Thyroid gland (tissue), 4 donors: Measurements from ENCODE around the gene PHACTR1. TPM values are rescaled to one million over a fixed set of nuclear protein-coding genes. Genes with fewer than 3 reads are reported as not detected.

Experiments used
- DNase-seq, 2 donors: peaks; one replicate each; pipeline ENCODE4 v3.0.0-alpha.2; 2019
- H3K27ac ChIP-seq, 3 donors: fragments of 200-600 bp; sonication (generic); 1 replicate in 2 of 3; 2 replicates in 1 of 3; pipeline ENCODE4 v1.5.1; 2016 to 2019; ENCODE audit warnings: mild to moderate bottlenecking in 1 of 3, moderate library complexity in 1 of 3
- H3K27me3 ChIP-seq: fragments of 200-600 bp; sonication (generic); one replicate; pipeline ENCODE4 v1.5.1; 2019
- H3K36me3 ChIP-seq, 2 donors: fragments of 200-600 bp; sonication (generic); one replicate each; pipeline ENCODE4 v1.5.1; 2016 to 2019
- H3K4me1 ChIP-seq, 2 donors: fragments of 200-600 bp; sonication (generic); one replicate each; pipeline ENCODE4 v1.5.1; 2017 to 2019
- H3K4me3 ChIP-seq, 3 donors: fragments of 200-600 bp; sonication (generic); replicated peaks in 1 of 3; 1 replicate in 2 of 3; 2 replicates in 1 of 3; pipeline ENCODE4 v1.5.1; 2016; ENCODE audit warnings: mild to moderate bottlenecking in 1 of 3
- H3K9me3 ChIP-seq: fragments of 200-600 bp; sonication (generic); one replicate; pipeline ENCODE4 v1.5.1; 2017
- CTCF ChIP-seq, 6 experiments: fragments of 200-600 bp in 3 of 6; fragments of 450-650 bp in 3 of 6; sonication (generic) in 3 of 6; IDR thresholded peaks; one replicate each; pipeline ENCODE4 v1.5.1; 2016 to 2019; ENCODE audit warnings: antibody characterized with exemption in 6 of 6, mild to moderate bottlenecking in 2 of 6, inconsistent platforms in 1 of 6, moderate library complexity in 1 of 6
- POLR2A ChIP-seq, 2 donors: fragments of 450-650 bp; IDR thresholded peaks; one replicate each; pipeline ENCODE4 v1.6.1; 2017; ENCODE audit warnings: antibody characterized with exemption in 2 of 2, mild to moderate bottlenecking in 2 of 2, moderate library complexity in 1 of 2
- WGBS, 2 donors: methylation state at CpG; one replicate each; pipeline ENCODE4 v1.1.5; 2017; 5-methylcytosine and 5-hydroxymethylcytosine counted together
- intact Hi-C: fragments of 100-400 bp; cut with DNase I; formaldehyde crosslinking; loops from one replicate; pipeline ENCODE4 v1.15.1; 2023
- total RNA-seq, 4 donors: library from RNA; depleted of rRNA; stranded (reverse); fragments of >200 nt; gene quantifications; one replicate each; pipeline ENCODE4 v1.2.3, GENCODE V29; 2016

Gene PHACTR1
- total RNA-seq, 4 donors from 2014 or later: 2.9 to 8.6 (median 4.4) TPM

DNA sequence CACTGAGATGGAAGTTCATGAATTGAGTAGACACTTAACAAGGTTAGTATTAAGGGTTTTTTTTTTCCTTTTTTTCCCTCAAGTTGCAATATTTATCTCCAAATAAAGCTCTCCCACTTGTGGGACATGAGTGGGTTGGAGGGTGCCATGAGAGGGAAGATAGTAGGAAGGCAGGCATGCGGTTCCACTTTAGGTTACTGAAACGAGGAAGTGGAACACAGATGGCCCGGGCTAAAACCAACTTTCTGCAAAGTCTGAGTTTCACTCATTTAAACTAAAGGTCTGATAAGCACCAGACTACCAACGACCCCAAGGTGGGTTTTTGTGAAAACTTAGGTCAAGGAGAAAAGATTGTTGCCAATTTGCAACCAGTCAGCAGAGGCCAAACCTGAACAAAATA is 569.6 kb downstream of the PHACTR1 start:
- Histone ChIP-seq H3K27me3 (no peaks in the 10 kb centered on the region), H3K36me3 (peaks cover 0 to 4% of the 10 kb centered on the region in 2 donors), H3K27ac (no peak overlapping the region), H3K4me1 (peaks cover 0 to 4% of the 10 kb centered on the region in 2 donors), H3K9me3 (no peaks in the 10 kb centered on the region), H3K4me3 (no peak overlapping the region)
- DNase-seq: peak; percentile 14 to 40
- TF ChIP-seq POLR2A (IDR thresholded peaks at IDR 0.05) (no peak), CTCF (IDR thresholded peaks at IDR 0.05) (no peak)
- intact Hi-C loops: no loop called here
- 39 to 41% methylated on average over 4 of the region's 4 CpGs for WGBS, 2 donors

GRCh38 chr6:13287104-13287503 is 570.5 kb downstream of the PHACTR1 start:
- H3K4me3 ChIP-seq: no peak overlapping the region
- no peak overlapping the region for H3K27ac ChIP-seq
- H3K27me3 ChIP-seq: no peaks in the 10 kb centered on the region
- H3K9me3 ChIP-seq: no peaks in the 10 kb centered on the region
- TF ChIP-seq CTCF (IDR thresholded peaks at IDR 0.05): no peak
- no peak for TF ChIP-seq POLR2A (IDR thresholded peaks at IDR 0.05)
- WGBS, 2 donors: 95 to 97% methylated on average over 7 of the region's 7 CpGs
- H3K36me3 ChIP-seq: peaks cover 0 to 4% of the 10 kb centered on the region in 2 donors
- intact Hi-C loops: no loop called here
- peaks cover 0 to 4% of the 10 kb centered on the region in 2 donors for H3K4me1 ChIP-seq
- no peak for DNase-seq

GRCh38 chr6:13288481-13288880 is 571.9 kb downstream of the PHACTR1 start:
- H3K36me3 ChIP-seq: peaks cover 0 to 4% of the 10 kb centered on the region in 2 donors
- H3K9me3 ChIP-seq: no peaks in the 10 kb centered on the region
- no peak for DNase-seq
- intact Hi-C loops: no loop called here
- H3K4me1 ChIP-seq: peaks cover 0 to 4% of the 10 kb centered on the region in 2 donors
- H3K4me3 ChIP-seq: no peak overlapping the region
- WGBS, 2 donors: 74 to 84% methylated on average over 7 to 9 of the region's 9 CpGs
- no peaks in the 10 kb centered on the region for H3K27me3 ChIP-seq
- TF ChIP-seq POLR2A (IDR thresholded peaks at IDR 0.05) (no peak), CTCF (IDR thresholded peaks at IDR 0.05) (no peak)
- H3K27ac ChIP-seq: no peak overlapping the region

- DNase-seq: no peak
- TF ChIP-seq POLR2A (IDR thresholded peaks at IDR 0.05) (no peak), CTCF (IDR thresholded peaks at IDR 0.05) (no peak)
- Histone ChIP-seq H3K36me3 (peaks cover 0 to 4% of the 10 kb centered on the region in 2 donors), H3K9me3 (no peaks in the 10 kb centered on the region), H3K27ac (no peak overlapping the region), H3K4me1 (peaks cover 0 to 4% of the 10 kb centered on the region in 2 donors), H3K27me3 (no peaks in the 10 kb centered on the region), H3K4me3 (no peak overlapping the region)
- intact Hi-C loops: no loop called here
- WGBS, 2 donors: 89 to 90% methylated on average over 13 of the region's 13 CpGs
Observed at GRCh38 chr6:13288969-13289391, 572.4 kb downstream of the PHACTR1 start.

- no peak overlapping the region for H3K4me3 ChIP-seq
- no peak for DNase-seq
- H3K36me3 ChIP-seq: peaks cover 4 to 5% of the 10 kb centered on the region in 2 donors
- intact Hi-C loops: no loop called here
- H3K9me3 ChIP-seq: no peaks in the 10 kb centered on the region
- H3K4me1 ChIP-seq: peaks cover 0 to 4% of the 10 kb centered on the region in 2 donors
- no peak for TF ChIP-seq CTCF (IDR thresholded peaks at IDR 0.05)
- TF ChIP-seq POLR2A (IDR thresholded peaks at IDR 0.05): no peak
- no peak overlapping the region for H3K27ac ChIP-seq
- WGBS, 2 donors: 88 to 92% methylated on average over 9 of the region's 9 CpGs
- H3K27me3 ChIP-seq: no peaks in the 10 kb centered on the region
Observed at GRCh38 chr6:13289789-13290318, 573.3 kb downstream of the PHACTR1 start.
